Liver (tissue), 9 donors: Measurements from ENCODE around the gene CDSN. TPM values are rescaled to one million over a fixed set of nuclear protein-coding genes. Genes with fewer than 3 reads are reported as not detected.

Experiments used
- DNase-seq: peaks from one replicate; pipeline ENCODE4 v3.0.0-alpha.2; 2017; ENCODE audit warnings: low spot score
- H3K27ac ChIP-seq, 2 donors: one replicate each; pipeline ENCODE4 v1.7.0; 2013; ENCODE audit warnings: inconsistent platforms in 2 of 2, low read length in 2 of 2, control low read depth in 1 of 2, low read depth in 1 of 2, mild to moderate bottlenecking in 1 of 2
- H3K27me3 ChIP-seq, 4 donors: one replicate each; pipeline versions ENCODE4 v1.6.1 to v1.7.0; 2013; ENCODE audit warnings: low read length in 3 of 4, inconsistent platforms in 1 of 4, mild to moderate bottlenecking in 1 of 4, moderate library complexity in 1 of 4; ENCODE audit not compliant: control insufficient read depth in 4 of 4, insufficient read depth in 4 of 4
- H3K36me3 ChIP-seq, 4 donors: one replicate each; pipeline versions ENCODE4 v1.6.1 to v1.7.0; 2013; ENCODE audit warnings: low read length in 3 of 4, mild to moderate bottlenecking in 3 of 4, low read depth in 1 of 4, moderate library complexity in 1 of 4; ENCODE audit not compliant: control insufficient read depth in 4 of 4, insufficient read depth in 3 of 4
- H3K4me1 ChIP-seq, 4 donors: one replicate each; pipeline versions ENCODE4 v1.6.1 to v1.7.0; 2013; ENCODE audit warnings: low read length in 3 of 4, mild to moderate bottlenecking in 3 of 4, moderate library complexity in 1 of 4; ENCODE audit not compliant: control insufficient read depth in 4 of 4, insufficient read depth in 4 of 4
- H3K4me3 ChIP-seq, 3 donors: one replicate each; pipeline versions ENCODE4 v1.6.1 to v1.7.0; 2013; ENCODE audit warnings: low read length in 3 of 3, control low read depth in 1 of 3, low read depth in 1 of 3, mild to moderate bottlenecking in 1 of 3
- H3K9ac ChIP-seq, 2 donors: one replicate each; pipeline ENCODE4 v1.7.0; 2013; ENCODE audit warnings: low read length in 2 of 2, mild to moderate bottlenecking in 2 of 2, moderate library complexity in 2 of 2, control low read depth in 1 of 2, low read depth in 1 of 2
- H3K9me3 ChIP-seq, 4 donors: one replicate each; pipeline versions ENCODE4 v1.6.1 to v1.7.0; 2013; ENCODE audit warnings: low read length in 3 of 4; ENCODE audit not compliant: control insufficient read depth in 4 of 4
- ATF3 ChIP-seq: IDR thresholded peaks from 2 replicates; pipeline ENCODE4 v1.6.1; 2016; ENCODE audit warnings: antibody characterized with exemption
- EGR1 ChIP-seq, 2 donors: IDR thresholded peaks; 2 replicates each; pipeline ENCODE4 v1.6.1; 2016 to 2018; ENCODE audit warnings: antibody characterized with exemption in 2 of 2, low read depth in 2 of 2
- FOXA1 ChIP-seq: IDR thresholded peaks from 2 replicates; pipeline ENCODE4 v1.6.1; 2016; ENCODE audit warnings: antibody characterized with exemption
- GABPA ChIP-seq, 2 donors: IDR thresholded peaks in 1 of 2; conservative IDR thresholded peaks in 1 of 2; 2 replicates each; pipeline ENCODE4 v1.6.1; 2016; ENCODE audit warnings: antibody characterized with exemption in 2 of 2, mild to moderate bottlenecking in 1 of 2, moderate library complexity in 1 of 2
- HNF4A ChIP-seq, 2 donors: conservative IDR thresholded peaks; 2 replicates each; pipeline ENCODE4 v1.6.1; 2016; ENCODE audit warnings: antibody characterized with exemption in 2 of 2, mild to moderate bottlenecking in 2 of 2
- HNF4G ChIP-seq: IDR thresholded peaks from 2 replicates; pipeline ENCODE4 v1.6.1; 2016; ENCODE audit warnings: antibody characterized with exemption
- JUND ChIP-seq, 2 donors: IDR thresholded peaks; 2 replicates each; pipeline ENCODE4 v1.6.1; 2016; ENCODE audit warnings: antibody characterized with exemption in 2 of 2
- NR2F2 ChIP-seq: IDR thresholded peaks from 2 replicates; pipeline ENCODE4 v1.6.1; 2016; ENCODE audit warnings: antibody characterized with exemption
- REST ChIP-seq: IDR thresholded peaks from 2 replicates; pipeline ENCODE4 v1.6.1; 2016; ENCODE audit warnings: antibody characterized with exemption, mild to moderate bottlenecking
- RXRA ChIP-seq, 2 donors: IDR thresholded peaks; 2 replicates each; pipeline ENCODE4 v1.6.1; 2017 to 2018; ENCODE audit warnings: antibody characterized with exemption in 2 of 2, mild to moderate bottlenecking in 1 of 2
- YY1 ChIP-seq: IDR thresholded peaks from 2 replicates; pipeline ENCODE4 v1.6.1; 2016; ENCODE audit warnings: antibody characterized with exemption, mild to moderate bottlenecking
- ZBTB33 ChIP-seq: IDR thresholded peaks from 2 replicates; pipeline ENCODE4 v1.6.1; 2016; ENCODE audit warnings: antibody characterized with exemption
- WGBS: extraction: QIAGEN DNeasy Blood & Tissue Kit; methylation state at CpG from one replicate; pipeline ENCODE4 v1.1.7; 2013; 5-methylcytosine and 5-hydroxymethylcytosine counted together
- polyA plus RNA-seq, 2 donors: library from polyadenylated mRNA; stranded (reverse) in 1 of 2; unstranded in 1 of 2; fragments of 200-250 nt in 1 of 2; fragments of >200 nt in 1 of 2; fragmentation: Nextera tagmentation in 1 of 2; extraction: Ambion mirVana in 1 of 2; gene quantifications; one replicate each; pipeline versions ENCODE4 v1.2.1 to v1.2.3, GENCODE V29; 2013 to 2015
- total RNA-seq, 2 donors: library from RNA; depleted of rRNA; stranded (reverse); fragments of >200 nt; gene quantifications; one replicate each; pipeline ENCODE4 v1.2.3, GENCODE V29; 2014
- donor health status: healthy.
- donor health status: healthy.
- donor health status: healthy.
- donor health status: healthy.
- donor health status: healthy.

The CDSN gene
- total and polyA plus RNA-seq, 4 donors = not detected

GRCh38 chr6:31076611-31077010 is 43.6 kb downstream of the CDSN start (continued):
- TF ChIP-seq REST = no peak
- no peak for TF ChIP-seq EGR1 (IDR thresholded peaks at IDR 0.05; ENCODE audit: low read depth in 2 of 2)

DNA sequence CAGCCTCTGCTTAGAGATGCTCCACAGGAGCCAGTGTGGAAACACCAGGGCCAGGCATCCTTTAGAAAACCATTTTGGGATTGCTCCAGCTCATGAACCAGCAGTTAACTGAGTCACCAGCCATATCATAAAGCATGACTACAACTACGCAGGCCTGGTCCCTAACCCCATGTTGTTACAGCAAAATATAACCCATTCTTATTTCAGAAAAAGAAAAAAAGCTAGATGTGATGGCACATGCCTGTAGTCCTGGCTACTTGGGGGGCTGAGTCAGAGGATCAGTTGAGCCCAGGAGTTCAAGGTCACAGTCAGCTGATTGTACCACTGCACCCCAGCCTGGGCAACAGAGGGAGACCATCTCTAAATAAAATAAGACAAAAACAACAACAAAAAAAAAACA is 44.7 kb downstream of the CDSN start:
- DNase-seq = no peak
- no peaks in the 10 kb centered on the region for H3K27me3 ChIP-seq
- H3K27ac ChIP-seq = no peak overlapping the region
- WGBS = 96% methylated on average over 1 of the region's 1 CpG
- TF ChIP-seq ZBTB33 (no peak), JUND (IDR thresholded peaks at IDR 0.05) (no peak), ATF3 (no peak), HNF4G (no peak), RXRA (IDR thresholded peaks at IDR 0.05) (no peak), REST (no peak), HNF4A (conservative IDR thresholded peaks at IDR 0.05) (no peak), YY1 (no peak), GABPA (IDR thresholded peaks at IDR 0.05 in 1 of 2, conservative IDR thresholded peaks at IDR 0.05 in 1 of 2) (no peak), NR2F2 (no peak), FOXA1 (no peak)
- no peak overlapping the region for H3K4me3 ChIP-seq
- H3K36me3 ChIP-seq = no peaks in the 10 kb centered on the region
- peaks cover 0 to 3% (median under 1%) of the 10 kb centered on the region in 4 donors for H3K4me1 ChIP-seq
- H3K9ac ChIP-seq = no peak overlapping the region
- no peaks in the 10 kb centered on the region for H3K9me3 ChIP-seq
